HG02840 (cell line): ENCODE data around the gene CRB1.

Source experiments
- ATAC-seq: cut with Tn5 transposase; IDR thresholded peaks from one replicate; pipeline ENCODE4 v1.9.1; 2021; ENCODE audit warnings: mild to moderate bottlenecking, moderate library complexity, moderate number of reproducible peaks; ENCODE audit not compliant: unreplicated experiment, low FRiP score

Gene CRB1

GRCh38 chr1:197268012-197268411 lies at the start of gene CRB1:
CRB1 (plus strand) TSS chr1:197268252; CDS start chr1:197268413, 161 bp downstream.
- no peak for ATAC-seq

- no peak for ATAC-seq
These were observed 49.2 kb upstream of the CRB1 start for GRCh38 chr1:197218857-197219256.

GRCh38 chr1:197222025-197222685 lies 45.9 kb upstream of the CRB1 start:
- ATAC-seq: no peak

- ATAC-seq: no peak
These were observed 45.3 kb upstream of the CRB1 start for GRCh38 chr1:197222780-197223179.

GRCh38 chr1:197224160-197224559 lies 43.9 kb upstream of the CRB1 start:
- ATAC-seq: no peak

- no peak for ATAC-seq
These were observed 42.4 kb upstream of the CRB1 start for GRCh38 chr1:197225611-197226010.

GRCh38 chr1:197234581-197234980 lies 33.5 kb upstream of the CRB1 start:
- no peak for ATAC-seq

- no peak for ATAC-seq
These were observed 32.7 kb upstream of the CRB1 start for GRCh38 chr1:197235355-197235754.

GRCh38 chr1:197247465-197247864 lies 20.6 kb upstream of the CRB1 start:
- no peak for ATAC-seq

GRCh38 chr1:197249324-197249723 lies 18.7 kb upstream of the CRB1 start:
- no peak for ATAC-seq

GRCh38 chr1:197250616-197251015 lies 17.4 kb upstream of the CRB1 start:
- no peak for ATAC-seq

GRCh38 chr1:197252973-197253372 lies 15.1 kb upstream of the CRB1 start:
- no peak for ATAC-seq

GRCh38 chr1:197254866-197255265 lies 13.2 kb upstream of the CRB1 start:
- no peak for ATAC-seq

- no peak for ATAC-seq
These were observed 3.0 kb upstream of the CRB1 start for GRCh38 chr1:197264936-197265567.

GRCh38 chr1:197269053-197269452 lies 1.0 kb downstream of the CRB1 start:
- no peak for ATAC-seq

GRCh38 chr1:197272791-197273190 lies 4.7 kb downstream of the CRB1 start:
- no peak for ATAC-seq

- no peak for ATAC-seq
These were observed 9.1 kb downstream of the CRB1 start for GRCh38 chr1:197277166-197277565.

- ATAC-seq: no peak
These were observed 16.3 kb downstream of the CRB1 start for GRCh38 chr1:197284325-197284724.

- no peak for ATAC-seq
These were observed 16.9 kb downstream of the CRB1 start for GRCh38 chr1:197284966-197285365.

- ATAC-seq: no peak
These were observed 17.6 kb downstream of the CRB1 start for GRCh38 chr1:197285526-197286205.

- no peak for ATAC-seq
These were observed 18.6 kb downstream of the CRB1 start for GRCh38 chr1:197286634-197287033.

- ATAC-seq: no peak
These were observed 19.8 kb downstream of the CRB1 start for GRCh38 chr1:197287863-197288262.
